ENCODE measurements around the gene SRGAP1. TPM values are rescaled to one million over a fixed set of nuclear protein-coding genes. Genes with fewer than 3 reads are reported as not detected.

The SRGAP1 gene
- polyA plus RNA-seq = 1 to 10 TPM; 1.4 to 3.2 TPM

DNA sequence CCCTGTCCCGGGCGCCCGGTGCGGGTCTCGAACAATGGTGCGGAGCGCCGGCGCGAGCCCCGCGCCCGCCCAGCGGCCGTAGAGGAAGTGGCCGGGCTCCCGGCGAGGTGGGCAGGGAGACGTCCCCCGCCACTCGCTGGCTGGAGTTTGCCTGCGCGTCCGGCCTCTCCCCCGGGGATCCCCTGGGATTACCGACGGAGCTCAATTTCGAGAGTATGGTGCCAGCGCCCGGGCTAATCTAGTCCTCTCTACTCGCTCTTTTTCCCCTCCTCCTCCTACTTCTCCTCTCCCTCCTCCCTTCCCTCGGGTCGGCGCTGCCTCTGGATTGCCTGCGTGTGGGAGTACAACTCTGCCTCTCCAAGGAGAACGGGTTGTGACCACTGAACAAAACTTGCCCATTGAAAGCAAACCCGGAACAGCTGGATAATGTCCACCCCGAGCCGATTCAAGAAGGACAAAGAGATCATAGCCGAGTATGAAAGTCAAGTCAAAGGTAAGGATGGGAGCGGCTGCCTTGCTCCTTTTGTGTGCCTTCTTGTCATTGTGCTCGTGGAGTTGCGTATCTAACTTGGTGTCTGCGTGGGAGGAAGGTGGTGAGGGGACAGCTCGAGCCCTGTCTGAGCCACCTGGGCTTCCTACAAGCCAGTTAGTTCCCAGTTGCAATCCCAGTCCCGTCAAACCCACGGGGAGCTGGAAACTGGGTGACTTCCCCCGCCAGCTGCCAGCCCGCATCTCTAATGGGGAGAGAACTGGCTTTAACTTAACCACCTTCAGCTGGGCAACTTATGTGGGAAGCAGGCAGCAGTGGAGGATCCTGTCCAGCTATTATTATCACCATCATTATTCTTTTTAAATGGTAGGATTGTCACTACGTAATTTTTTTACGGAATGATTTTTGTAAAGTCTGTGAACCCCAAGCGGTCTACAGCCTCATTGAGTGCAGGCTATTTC lies at the start of gene SRGAP1:
Gene SRGAP1, plus strand, starts transcription at position 310 of the 951 bp plus-strand sequence. Its CDS starts 117 bp downstream, at position 427.
- 3 to 4% methylated on average over 47 to 52 of the region's 52 CpGs for WGBS, 2 donors
- Histone ChIP-seq H3K4me3 (ENCODE audit: low read depth in 1 of 2, low read length in 2 of 2) (peak within 1 kb of the TSS; percentile 73 to 96), H3K9me3 (ENCODE audit: control insufficient read depth in 2 of 2, insufficient read depth in 1 of 2, low read depth in 1 of 2, low read length in 1 of 2) (no peaks in the 10 kb centered on the region), H3K4me1 (ENCODE audit: control insufficient read depth in 2 of 2, insufficient read depth in 2 of 2, low read length in 1 of 2) (peaks cover 0 to 4% of the 10 kb centered on the region in 2 donors), H3K27ac (ENCODE audit: low read depth in 2 of 2, low read length in 1 of 2) (peak within 1 kb of the TSS; percentile 84 to 93), H3K27me3 (ENCODE audit: control insufficient read depth in 1 of 2, insufficient read depth in 2 of 2, low read length in 2 of 2) (no peaks in the 10 kb centered on the region), H3K36me3 (ENCODE audit: control insufficient read depth in 2 of 2, insufficient read depth in 2 of 2, low read length in 1 of 2) (no peaks in the 10 kb centered on the region)

DNA sequence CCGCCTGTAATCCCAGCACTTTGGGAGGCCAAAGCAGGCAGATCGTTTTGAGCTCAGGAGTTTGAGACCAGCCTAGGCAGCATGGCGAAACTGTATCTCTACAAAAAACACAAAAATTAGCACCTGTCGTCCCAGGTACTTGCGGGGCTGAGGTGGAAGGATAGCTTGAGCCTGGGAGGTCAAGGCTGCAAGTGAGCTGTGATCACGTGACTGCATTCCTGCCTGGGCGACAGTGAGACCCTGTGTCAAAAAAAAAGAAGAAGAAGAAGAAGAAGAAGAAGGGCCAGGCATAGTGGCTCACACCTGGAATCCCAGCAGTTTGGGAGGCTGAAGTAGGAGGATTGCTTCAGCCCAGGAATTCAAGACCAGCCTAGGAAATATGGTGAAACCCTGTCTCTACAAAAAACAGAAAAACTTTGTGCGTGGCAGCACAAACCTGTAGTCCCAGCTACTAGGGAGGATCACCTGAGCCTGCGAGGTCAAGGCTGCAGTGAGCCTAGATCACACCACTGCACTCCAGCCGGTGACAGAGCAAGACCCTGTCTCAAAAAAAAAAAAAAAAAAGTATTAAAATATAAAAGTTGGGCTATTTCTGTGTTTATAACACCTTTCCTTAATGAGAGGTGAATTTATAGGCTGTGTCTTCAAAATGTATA lies 49.3 kb upstream of the SRGAP1 start:
- H3K36me3 ChIP-seq (ENCODE audit: control insufficient read depth in 2 of 2, insufficient read depth in 2 of 2, low read length in 1 of 2) = peaks cover 2 to 4% of the 10 kb centered on the region in 2 donors
- 91 to 92% methylated on average over 10 of the region's 10 CpGs for WGBS, 2 donors
- H3K4me1 ChIP-seq (ENCODE audit: control insufficient read depth in 2 of 2, insufficient read depth in 2 of 2, low read length in 1 of 2) = no peaks in the 10 kb centered on the region
- no peak overlapping the region for H3K27ac ChIP-seq (ENCODE audit: low read depth in 2 of 2, low read length in 1 of 2)
- H3K9me3 ChIP-seq (ENCODE audit: control insufficient read depth in 2 of 2, insufficient read depth in 1 of 2, low read depth in 1 of 2, low read length in 1 of 2) = no peaks in the 10 kb centered on the region
- H3K27me3 ChIP-seq (ENCODE audit: control insufficient read depth in 1 of 2, insufficient read depth in 2 of 2, low read length in 2 of 2) = no peaks in the 10 kb centered on the region
- no peak overlapping the region for H3K4me3 ChIP-seq (ENCODE audit: low read depth in 1 of 2, low read length in 2 of 2)

DNA sequence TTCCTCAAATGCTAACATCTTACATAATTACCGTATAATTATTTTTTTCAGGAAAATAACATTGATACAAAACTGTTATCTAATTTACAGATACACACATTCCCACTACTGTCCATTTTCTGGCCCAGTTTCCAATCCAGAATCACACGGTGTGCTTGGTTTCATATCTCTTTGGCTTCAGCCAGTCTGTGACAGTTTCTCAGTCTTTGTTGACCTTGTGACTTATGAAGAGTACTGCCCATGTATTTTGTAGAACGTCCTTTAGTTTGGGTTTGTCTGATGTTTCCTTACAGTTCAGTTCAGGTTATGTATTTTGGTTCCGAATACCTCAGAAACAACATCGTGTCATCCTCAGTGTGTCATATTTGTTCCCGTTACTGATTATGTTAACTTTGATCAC lies 48.6 kb upstream of the SRGAP1 start:
- Histone ChIP-seq H3K4me3 (ENCODE audit: low read depth in 1 of 2, low read length in 2 of 2) (no peak overlapping the region), H3K4me1 (ENCODE audit: control insufficient read depth in 2 of 2, insufficient read depth in 2 of 2, low read length in 1 of 2) (no peaks in the 10 kb centered on the region), H3K27ac (ENCODE audit: low read depth in 2 of 2, low read length in 1 of 2) (no peak overlapping the region), H3K36me3 (ENCODE audit: control insufficient read depth in 2 of 2, insufficient read depth in 2 of 2, low read length in 1 of 2) (peaks cover 2% of the 10 kb centered on the region in 2 donors), H3K27me3 (ENCODE audit: control insufficient read depth in 1 of 2, insufficient read depth in 2 of 2, low read length in 2 of 2) (no peaks in the 10 kb centered on the region), H3K9me3 (ENCODE audit: control insufficient read depth in 2 of 2, insufficient read depth in 1 of 2, low read depth in 1 of 2, low read length in 1 of 2) (no peaks in the 10 kb centered on the region)
- WGBS, 2 donors = 92 to 94% methylated on average over 6 of the region's 6 CpGs

DNA sequence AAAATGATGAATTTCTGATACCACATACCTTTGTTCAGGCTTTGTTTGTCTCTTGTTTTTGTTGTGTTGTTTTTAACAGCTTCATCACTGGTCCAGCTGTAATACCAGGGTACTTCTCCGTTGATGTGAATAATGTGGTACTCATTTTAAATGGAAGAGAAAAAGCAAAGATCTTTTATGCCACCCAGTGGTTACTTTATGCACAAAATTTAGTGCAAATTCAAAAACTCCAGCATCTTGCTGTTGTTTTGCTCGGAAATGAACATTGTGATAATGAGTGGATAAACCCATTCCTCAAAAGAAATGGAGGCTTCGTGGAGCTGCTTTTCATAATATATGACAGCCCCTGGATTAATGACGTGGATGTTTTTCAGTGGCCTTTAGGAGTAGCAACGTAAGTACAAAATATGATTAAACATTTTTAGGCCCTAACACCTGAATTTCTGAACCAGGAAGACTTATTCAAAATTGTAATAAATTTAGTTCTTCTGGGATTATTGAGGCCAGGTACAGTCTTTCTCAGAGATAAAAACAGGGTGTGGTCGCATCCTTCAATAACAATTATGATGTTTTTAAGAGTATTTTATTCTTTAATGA lies 42.4 kb upstream of the SRGAP1 start:
- Histone ChIP-seq H3K36me3 (ENCODE audit: control insufficient read depth in 2 of 2, insufficient read depth in 2 of 2, low read length in 1 of 2) (peaks cover 0 to 2% of the 10 kb centered on the region in 2 donors), H3K27me3 (ENCODE audit: control insufficient read depth in 1 of 2, insufficient read depth in 2 of 2, low read length in 2 of 2) (no peaks in the 10 kb centered on the region), H3K4me3 (ENCODE audit: low read depth in 1 of 2, low read length in 2 of 2) (no peak overlapping the region), H3K9me3 (ENCODE audit: control insufficient read depth in 2 of 2, insufficient read depth in 1 of 2, low read depth in 1 of 2, low read length in 1 of 2) (no peaks in the 10 kb centered on the region), H3K4me1 (ENCODE audit: control insufficient read depth in 2 of 2, insufficient read depth in 2 of 2, low read length in 1 of 2) (no peaks in the 10 kb centered on the region), H3K27ac (ENCODE audit: low read depth in 2 of 2, low read length in 1 of 2) (no peak overlapping the region)
- WGBS, 2 donors = 67 to 68% methylated on average over 6 of the region's 6 CpGs

DNA sequence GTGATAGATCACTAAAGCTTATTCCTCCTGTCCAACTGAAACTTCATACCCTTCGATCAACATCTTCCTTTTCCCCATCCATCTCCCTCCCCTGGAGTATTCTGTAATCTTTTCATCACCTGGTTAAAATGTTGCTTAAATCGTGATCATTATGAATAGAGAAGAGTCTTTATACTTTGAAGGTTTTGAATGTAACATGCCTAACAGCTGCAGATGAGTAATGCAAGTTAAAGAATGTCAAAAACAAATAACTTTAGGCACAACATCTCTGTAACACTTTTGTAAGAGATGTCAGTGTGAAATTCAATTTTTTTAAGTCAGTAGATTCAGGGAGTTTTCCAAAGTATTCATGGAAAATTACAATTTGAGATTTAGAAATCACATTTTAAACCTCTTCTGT lies 39.8 kb upstream of the SRGAP1 start:
- no peaks in the 10 kb centered on the region for H3K9me3 ChIP-seq (ENCODE audit: control insufficient read depth in 2 of 2, insufficient read depth in 1 of 2, low read depth in 1 of 2, low read length in 1 of 2)
- 77 to 86% methylated on average over 2 of the region's 2 CpGs for WGBS, 2 donors
- peaks cover 2% of the 10 kb centered on the region in 2 donors for H3K36me3 ChIP-seq (ENCODE audit: control insufficient read depth in 2 of 2, insufficient read depth in 2 of 2, low read length in 1 of 2)
- no peak overlapping the region for H3K27ac ChIP-seq (ENCODE audit: low read depth in 2 of 2, low read length in 1 of 2)
- H3K4me3 ChIP-seq (ENCODE audit: low read depth in 1 of 2, low read length in 2 of 2) = no peak overlapping the region
- no peaks in the 10 kb centered on the region for H3K27me3 ChIP-seq (ENCODE audit: control insufficient read depth in 1 of 2, insufficient read depth in 2 of 2, low read length in 2 of 2)
- no peaks in the 10 kb centered on the region for H3K4me1 ChIP-seq (ENCODE audit: control insufficient read depth in 2 of 2, insufficient read depth in 2 of 2, low read length in 1 of 2)

DNA sequence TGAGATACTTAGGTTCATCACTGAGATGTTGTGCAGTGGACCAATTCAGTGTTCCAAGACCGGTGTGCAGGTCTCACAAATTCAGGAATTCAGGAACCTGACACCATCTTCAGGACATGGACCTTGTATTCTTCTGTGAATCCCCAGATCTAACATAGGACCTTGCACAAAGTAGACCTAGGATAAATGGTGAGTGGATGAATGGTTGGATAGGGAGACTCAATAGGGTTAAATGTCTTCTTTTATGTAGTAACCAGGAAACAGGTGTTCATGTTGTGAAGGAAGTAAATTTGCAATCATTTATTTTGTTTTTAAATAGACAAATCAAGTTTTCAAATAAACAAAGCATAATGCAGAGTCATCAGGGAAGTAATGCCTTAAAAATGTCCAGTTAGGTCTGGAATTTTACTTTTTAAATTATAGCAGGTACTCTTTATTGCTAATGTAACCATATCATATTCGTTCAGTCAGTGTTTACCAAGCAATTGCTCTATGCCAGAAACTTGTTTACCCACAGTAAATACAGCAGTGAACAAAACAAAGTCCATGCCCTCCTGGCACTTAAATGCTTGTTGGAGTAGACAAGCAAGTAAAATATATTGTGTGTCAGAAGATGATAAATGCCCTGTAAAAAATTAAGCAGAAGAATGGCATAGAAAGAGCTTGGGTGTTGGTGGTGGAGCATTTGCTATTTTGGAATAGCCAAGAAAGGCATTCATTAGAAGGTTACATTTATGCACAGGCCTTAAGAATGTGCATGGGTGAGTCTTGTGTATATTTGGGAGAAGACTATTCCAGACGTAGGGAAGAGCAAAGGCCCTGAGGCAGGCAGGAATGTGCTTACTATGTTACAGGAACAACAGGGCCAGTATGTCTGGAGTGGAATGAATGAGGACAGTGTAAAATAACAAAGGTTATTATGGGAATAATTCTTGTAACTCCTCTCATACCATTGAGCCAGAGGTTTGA lies 38.5 kb upstream of the SRGAP1 start:
- Histone ChIP-seq H3K9me3 (ENCODE audit: control insufficient read depth in 2 of 2, insufficient read depth in 1 of 2, low read depth in 1 of 2, low read length in 1 of 2) (no peaks in the 10 kb centered on the region), H3K27ac (ENCODE audit: low read depth in 2 of 2, low read length in 1 of 2) (no peak overlapping the region), H3K36me3 (ENCODE audit: control insufficient read depth in 2 of 2, insufficient read depth in 2 of 2, low read length in 1 of 2) (peaks cover 0 to 2% of the 10 kb centered on the region in 2 donors), H3K4me1 (ENCODE audit: control insufficient read depth in 2 of 2, insufficient read depth in 2 of 2, low read length in 1 of 2) (no peaks in the 10 kb centered on the region), H3K4me3 (ENCODE audit: low read depth in 1 of 2, low read length in 2 of 2) (no peak overlapping the region), H3K27me3 (ENCODE audit: control insufficient read depth in 1 of 2, insufficient read depth in 2 of 2, low read length in 2 of 2) (no peaks in the 10 kb centered on the region)
- WGBS, 2 donors = 67 to 69% methylated on average over 3 of the region's 3 CpGs

DNA sequence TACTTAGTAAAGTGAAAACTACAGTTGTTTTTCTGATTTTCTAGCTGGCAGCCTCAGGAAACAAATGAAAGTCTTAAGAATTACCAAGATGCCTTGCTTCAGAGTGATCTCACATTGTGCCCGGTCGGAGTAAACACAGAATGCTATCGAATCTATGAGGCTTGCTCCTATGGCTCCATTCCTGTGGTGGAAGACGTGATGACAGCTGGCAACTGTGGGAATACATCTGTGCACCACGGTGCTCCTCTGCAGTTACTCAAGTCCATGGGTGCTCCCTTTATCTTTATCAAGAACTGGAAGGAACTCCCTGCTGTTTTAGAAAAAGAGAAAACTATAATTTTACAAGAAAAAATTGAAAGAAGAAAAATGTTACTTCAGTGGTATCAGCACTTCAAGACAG lies 35.9 kb upstream of the SRGAP1 start:
- 88 to 90% methylated on average over 5 of the region's 5 CpGs for WGBS, 2 donors
- Histone ChIP-seq H3K4me3 (ENCODE audit: low read depth in 1 of 2, low read length in 2 of 2) (no peak overlapping the region), H3K9me3 (ENCODE audit: control insufficient read depth in 2 of 2, insufficient read depth in 1 of 2, low read depth in 1 of 2, low read length in 1 of 2) (no peaks in the 10 kb centered on the region), H3K36me3 (ENCODE audit: control insufficient read depth in 2 of 2, insufficient read depth in 2 of 2, low read length in 1 of 2) (peaks cover 0 to 2% of the 10 kb centered on the region in 2 donors), H3K27ac (ENCODE audit: low read depth in 2 of 2, low read length in 1 of 2) (no peak overlapping the region), H3K4me1 (ENCODE audit: control insufficient read depth in 2 of 2, insufficient read depth in 2 of 2, low read length in 1 of 2) (no peaks in the 10 kb centered on the region), H3K27me3 (ENCODE audit: control insufficient read depth in 1 of 2, insufficient read depth in 2 of 2, low read length in 2 of 2) (no peaks in the 10 kb centered on the region)

DNA sequence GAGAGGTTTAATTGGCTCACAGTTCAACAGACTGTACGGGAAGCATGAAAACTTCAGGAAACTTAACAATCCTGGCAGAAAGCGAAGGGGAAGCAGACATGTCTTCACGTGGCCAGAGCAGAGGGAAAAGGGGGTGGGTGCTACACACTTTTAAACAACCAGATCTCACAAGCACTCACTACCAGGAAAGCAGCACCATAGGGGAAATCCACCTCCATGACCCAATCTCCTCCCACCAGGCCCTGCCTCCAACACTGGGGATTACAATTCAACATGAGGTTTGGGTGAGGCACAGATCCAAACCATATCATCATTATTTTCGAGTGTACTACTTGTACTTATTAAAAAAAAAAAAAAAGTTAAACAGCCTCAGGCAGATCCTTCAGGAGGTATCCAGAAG lies 34.9 kb upstream of the SRGAP1 start:
- 61 to 72% methylated on average over 4 of the region's 4 CpGs for WGBS, 2 donors
- peaks cover 0 to 2% of the 10 kb centered on the region in 2 donors for H3K36me3 ChIP-seq (ENCODE audit: control insufficient read depth in 2 of 2, insufficient read depth in 2 of 2, low read length in 1 of 2)
- H3K27ac ChIP-seq (ENCODE audit: low read depth in 2 of 2, low read length in 1 of 2) = no peak overlapping the region
- no peaks in the 10 kb centered on the region for H3K9me3 ChIP-seq (ENCODE audit: control insufficient read depth in 2 of 2, insufficient read depth in 1 of 2, low read depth in 1 of 2, low read length in 1 of 2)
- H3K27me3 ChIP-seq (ENCODE audit: control insufficient read depth in 1 of 2, insufficient read depth in 2 of 2, low read length in 2 of 2) = no peaks in the 10 kb centered on the region
- no peaks in the 10 kb centered on the region for H3K4me1 ChIP-seq (ENCODE audit: control insufficient read depth in 2 of 2, insufficient read depth in 2 of 2, low read length in 1 of 2)
- no peak overlapping the region for H3K4me3 ChIP-seq (ENCODE audit: low read depth in 1 of 2, low read length in 2 of 2)

DNA sequence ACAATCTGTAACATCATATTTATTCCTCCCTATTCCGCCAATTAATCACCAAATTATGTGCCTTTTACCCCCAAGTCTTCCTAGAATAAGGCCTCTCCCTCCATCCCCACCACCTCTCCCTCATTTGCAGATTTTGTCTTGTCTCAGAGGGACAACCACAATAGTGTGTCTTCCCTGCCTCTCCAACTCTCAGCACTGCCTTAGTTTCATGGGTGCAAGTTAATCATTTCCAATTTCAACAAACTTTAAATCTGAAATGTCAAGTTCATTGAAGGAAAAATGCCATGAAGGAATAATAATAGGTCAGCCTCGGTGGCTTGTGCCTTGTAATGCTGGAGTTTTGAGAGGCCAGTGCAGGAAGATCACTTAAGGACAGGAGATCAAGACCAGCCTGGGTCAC lies 33.2 kb upstream of the SRGAP1 start:
- Histone ChIP-seq H3K36me3 (ENCODE audit: control insufficient read depth in 2 of 2, insufficient read depth in 2 of 2, low read length in 1 of 2) (peaks cover 0 to 2% of the 10 kb centered on the region in 2 donors), H3K27me3 (ENCODE audit: control insufficient read depth in 1 of 2, insufficient read depth in 2 of 2, low read length in 2 of 2) (no peaks in the 10 kb centered on the region), H3K9me3 (ENCODE audit: control insufficient read depth in 2 of 2, insufficient read depth in 1 of 2, low read depth in 1 of 2, low read length in 1 of 2) (no peaks in the 10 kb centered on the region), H3K4me3 (ENCODE audit: low read depth in 1 of 2, low read length in 2 of 2) (no peak overlapping the region), H3K27ac (ENCODE audit: low read depth in 2 of 2, low read length in 1 of 2) (no peak overlapping the region), H3K4me1 (ENCODE audit: control insufficient read depth in 2 of 2, insufficient read depth in 2 of 2, low read length in 1 of 2) (no peaks in the 10 kb centered on the region)
- 81 to 87% methylated on average over 2 of the region's 2 CpGs for WGBS, 2 donors

Data from esophagus (tissue), 2 donors.